Activated CD4-positive, CD25-positive, alpha-beta regulatory T cell treated with anti-CD3 and anti-CD28 coated beads, Interleukin-2, amount 50 U/mL, for 16 hours (primary cell): ENCODE data around the gene COQ5.

Source experiments
- DNase-seq: peaks from one replicate; pipeline ENCODE4 v3.0.0-alpha.2; 2020; ENCODE audit warnings: low read depth, low spot score

COQ5 gene

GRCh38 chr12:120453977-120454376 lies 75.0 kb downstream of the COQ5 start:
- DNase-seq: no peak
